Neuron (in vitro differentiated cells): ENCODE data around the gene NPAS2.

ENCODE experiments used
- H2AFZ ChIP-seq: one replicate; pipeline ENCODE4 v1.6.1; 2013; ENCODE audit warnings: low read depth, mild to moderate bottlenecking, inconsistent platforms, low read length, moderate library complexity
- H3K27me3 ChIP-seq: one replicate; pipeline ENCODE4 v1.6.1; 2013; ENCODE audit warnings: low read length; ENCODE audit not compliant: insufficient read depth
- H3K36me3 ChIP-seq: one replicate; pipeline ENCODE4 v1.6.1; 2013; ENCODE audit warnings: low read length; ENCODE audit not compliant: insufficient read depth
- H3K4me1 ChIP-seq: one replicate; pipeline ENCODE4 v1.6.1; 2013; ENCODE audit warnings: low read length; ENCODE audit not compliant: insufficient read depth
- H3K4me3 ChIP-seq: 2 replicates; pipeline ENCODE4 v1.5.1; 2013; ENCODE audit warnings: mild to moderate bottlenecking, low read length, moderate library complexity
- H3K9me3 ChIP-seq: one replicate; pipeline ENCODE4 v1.6.1; 2013; ENCODE audit warnings: low read length

Gene NPAS2

DNA sequence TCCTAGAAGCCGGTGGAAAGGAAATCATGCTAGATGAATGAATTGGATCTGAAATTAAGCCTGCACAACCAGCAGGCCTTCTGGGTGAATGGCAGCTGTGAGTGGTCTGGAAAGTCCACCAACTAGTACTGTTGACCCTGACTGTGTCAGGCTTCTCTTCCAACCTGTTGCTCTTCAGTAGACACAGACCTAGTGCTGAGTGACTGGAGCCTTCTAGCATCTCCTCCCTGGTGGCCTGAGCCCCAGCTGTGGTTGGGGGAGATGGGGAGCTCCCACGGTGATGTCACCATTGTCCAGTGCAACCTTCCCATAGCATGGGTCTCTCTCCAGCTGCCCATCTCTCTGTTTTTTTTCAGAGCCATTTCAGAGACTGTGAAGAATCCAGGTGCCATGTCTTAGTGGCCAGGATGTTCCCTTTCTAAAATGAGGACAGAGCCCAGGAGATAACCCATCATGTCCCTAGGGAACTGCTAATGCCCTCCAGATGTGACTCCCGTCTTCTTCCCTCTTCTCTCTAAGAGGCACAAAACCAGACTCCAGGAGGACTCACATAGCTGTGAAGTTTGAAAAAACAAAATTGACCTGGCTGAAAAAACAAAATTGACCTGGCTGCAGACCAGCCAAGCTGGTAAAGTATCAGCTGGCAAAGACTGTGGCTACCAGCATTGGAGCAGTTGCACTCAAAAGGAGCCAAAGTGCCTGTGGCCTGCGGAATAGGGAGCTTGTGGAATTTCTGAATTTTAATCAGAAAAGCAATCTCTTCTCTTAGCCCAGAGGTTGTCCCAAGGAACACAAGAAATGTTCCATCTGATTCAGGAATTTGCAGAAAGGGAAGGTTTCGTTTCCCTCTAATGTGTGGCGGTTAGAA lies 114.8 kb downstream of the NPAS2 start:
- Histone ChIP-seq H2AFZ (no peak overlapping the region), H3K4me3 (no peak overlapping the region), H3K4me1 (no peaks in the 10 kb centered on the region), H3K27me3 (peaks cover 4% of the 10 kb centered on the region), H3K36me3 (no peaks in the 10 kb centered on the region), H3K9me3 (no peaks in the 10 kb centered on the region)

DNA sequence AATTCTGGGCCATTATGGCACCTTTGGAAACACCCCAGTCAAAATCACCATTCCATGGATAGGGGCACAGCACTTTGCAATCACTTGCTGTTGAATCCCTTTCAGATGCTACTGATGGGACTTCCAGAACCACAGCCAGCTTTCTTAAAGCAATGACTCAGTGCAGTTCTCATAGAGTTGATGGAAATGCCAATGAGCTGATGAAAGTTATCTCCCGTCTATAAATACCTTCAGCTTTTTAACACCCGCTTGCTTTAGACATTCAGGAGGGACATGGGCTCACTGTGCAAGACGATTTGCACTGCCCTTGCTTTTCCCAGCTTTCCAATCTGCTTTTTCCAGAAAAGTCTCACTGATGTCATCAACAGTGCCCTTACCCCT lies 115.4 kb downstream of the NPAS2 start:
- Histone ChIP-seq H3K4me1 (no peaks in the 10 kb centered on the region), H3K4me3 (no peak overlapping the region), H2AFZ (no peak overlapping the region), H3K27me3 (peaks cover 4% of the 10 kb centered on the region), H3K36me3 (no peaks in the 10 kb centered on the region), H3K9me3 (no peaks in the 10 kb centered on the region)

DNA sequence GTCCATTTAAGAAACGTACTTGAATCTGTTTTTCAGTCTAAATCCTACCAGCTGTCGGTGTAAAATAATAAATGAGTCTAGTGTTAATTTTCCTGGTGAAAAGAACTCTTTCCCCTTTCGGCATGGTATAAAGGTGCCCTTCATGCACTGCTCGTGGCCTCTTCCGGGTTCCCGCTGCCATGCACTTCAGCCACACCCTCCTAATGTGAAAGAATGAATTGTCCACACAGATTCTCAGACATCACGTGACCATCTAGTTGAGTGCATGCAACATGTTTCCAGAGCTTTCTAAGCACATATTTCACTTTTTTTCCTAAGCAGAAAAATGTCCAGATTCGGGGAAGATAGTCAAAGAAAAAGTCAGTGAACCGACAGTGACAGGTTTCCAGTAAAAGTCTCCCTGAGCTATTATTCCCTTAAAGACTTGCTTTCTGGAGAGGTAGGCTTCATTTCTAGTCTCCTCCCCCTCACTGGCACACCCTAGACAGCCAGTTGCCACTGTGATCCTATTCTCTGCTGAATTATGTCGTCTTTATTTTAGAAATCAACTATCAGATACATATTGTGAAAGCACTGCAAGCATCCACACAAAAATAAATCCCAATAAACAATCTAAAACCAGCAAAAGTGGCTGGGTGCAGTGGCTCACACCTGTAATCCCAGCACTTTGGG lies 116.3 kb downstream of the NPAS2 start:
- Histone ChIP-seq H3K27me3 (peaks cover 4% of the 10 kb centered on the region), H3K36me3 (no peaks in the 10 kb centered on the region), H3K4me3 (no peak overlapping the region)

DNA sequence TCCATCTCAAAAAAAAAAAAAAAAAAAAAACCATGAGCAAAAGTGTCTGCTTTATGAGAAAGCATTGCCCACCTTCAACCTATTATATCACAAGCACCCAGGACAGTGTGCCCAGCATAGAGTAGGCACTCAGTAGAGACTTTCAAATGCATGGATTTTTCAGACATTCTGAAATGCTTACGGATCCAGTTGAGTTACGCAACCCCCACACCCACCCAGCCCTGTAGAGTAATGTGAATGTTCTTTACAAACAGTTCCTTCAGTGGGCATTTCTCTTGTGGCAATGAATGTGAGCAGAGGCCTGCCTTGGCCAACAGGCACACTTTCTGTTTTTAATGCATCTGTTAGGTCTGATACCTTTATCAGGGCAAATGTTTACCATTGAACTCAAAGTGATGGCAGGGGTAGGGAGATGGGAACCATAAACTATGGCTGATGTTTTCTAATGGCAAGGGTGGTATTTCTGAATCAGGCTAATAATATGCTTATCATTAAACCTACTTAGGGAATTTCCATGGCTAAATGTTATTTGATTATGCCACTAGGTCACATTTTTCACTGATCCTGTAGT lies 117.1 kb downstream of the NPAS2 start:
- Histone ChIP-seq H2AFZ (no peak overlapping the region), H3K4me1 (no peaks in the 10 kb centered on the region), H3K27me3 (peaks cover 4% of the 10 kb centered on the region), H3K4me3 (no peak overlapping the region), H3K36me3 (no peaks in the 10 kb centered on the region), H3K9me3 (no peaks in the 10 kb centered on the region)

More for the DNA sequence above, 116.3 kb downstream of the NPAS2 start:
- Histone ChIP-seq H2AFZ (no peak overlapping the region), H3K4me1 (no peaks in the 10 kb centered on the region), H3K9me3 (no peaks in the 10 kb centered on the region)

DNA sequence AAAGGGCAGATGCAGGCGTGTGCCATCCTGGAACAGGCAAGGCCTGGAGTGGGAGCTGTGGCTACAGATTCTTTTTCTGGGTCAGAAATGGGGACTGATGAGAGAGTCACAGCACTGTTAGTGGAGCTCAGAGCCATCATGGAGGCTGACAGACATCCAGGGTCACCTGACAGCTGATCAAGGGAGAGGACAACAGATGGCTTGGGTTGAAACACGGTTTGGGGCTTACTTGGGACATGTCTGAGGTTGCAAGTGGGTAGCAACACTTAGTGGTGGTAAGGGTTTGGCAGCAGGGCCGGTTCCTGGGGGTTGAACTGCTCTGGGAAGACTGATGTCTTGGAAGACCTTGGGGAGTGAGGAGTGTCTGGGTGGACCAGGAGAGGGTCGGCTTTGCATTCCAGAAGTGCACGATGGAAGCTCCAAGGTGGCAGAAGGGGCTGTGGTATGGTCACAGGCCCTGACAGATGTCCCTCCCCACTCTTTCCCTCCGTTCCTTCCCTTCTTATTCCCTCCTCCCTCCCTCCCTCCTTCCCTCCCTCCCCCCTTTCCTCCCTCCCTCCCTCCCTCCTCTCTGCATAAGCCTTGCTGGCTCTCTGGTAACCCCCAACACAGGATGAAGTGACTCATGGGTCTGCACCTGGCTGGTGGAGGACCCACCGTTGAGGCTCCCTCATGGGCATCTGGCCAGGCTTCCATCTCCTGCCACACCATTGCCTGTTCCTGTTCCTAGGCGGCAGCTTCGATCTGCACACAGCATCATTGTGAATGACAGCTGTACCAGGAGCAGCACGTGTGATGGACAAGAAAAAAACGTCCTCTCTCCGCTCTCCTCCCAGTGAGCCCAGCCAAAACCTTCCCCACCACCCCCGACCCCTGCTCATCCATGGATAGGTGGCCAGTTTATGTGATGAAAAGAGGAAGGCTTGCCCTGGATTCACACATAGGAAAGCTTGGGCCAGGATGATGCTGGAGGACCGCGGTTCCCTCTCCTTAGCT lies 118.4 kb downstream of the NPAS2 start:
- Histone ChIP-seq H3K9me3 (no peaks in the 10 kb centered on the region), H3K27me3 (peaks cover 4% of the 10 kb centered on the region), H3K4me3 (no peak overlapping the region), H3K36me3 (no peaks in the 10 kb centered on the region), H3K4me1 (no peaks in the 10 kb centered on the region), H2AFZ (no peak overlapping the region)

DNA sequence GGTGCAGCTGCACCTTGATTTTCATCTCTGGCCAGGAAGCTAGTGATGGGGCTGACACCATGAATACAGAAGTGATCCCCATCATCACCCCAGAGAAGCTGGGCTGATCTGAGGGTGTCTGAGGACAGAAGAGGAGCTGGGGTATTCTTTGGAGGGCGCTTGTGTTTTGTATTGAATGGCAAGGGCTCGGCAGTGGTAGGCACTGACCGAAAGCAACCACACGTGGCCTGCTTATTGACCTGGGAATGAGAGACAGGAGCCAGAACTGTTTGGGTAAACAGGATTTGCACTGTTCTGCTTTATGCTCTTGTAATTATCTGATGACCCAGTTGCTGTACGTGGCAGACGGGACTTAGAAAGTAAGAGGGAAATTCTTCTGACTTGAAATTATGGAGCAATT lies 119.5 kb downstream of the NPAS2 start:
- H3K4me3 ChIP-seq: no peak overlapping the region
- H3K4me1 ChIP-seq: no peaks in the 10 kb centered on the region
- no peaks in the 10 kb centered on the region for H3K36me3 ChIP-seq
- H3K9me3 ChIP-seq: no peaks in the 10 kb centered on the region
- no peak overlapping the region for H2AFZ ChIP-seq
- H3K27me3 ChIP-seq: peaks cover 4% of the 10 kb centered on the region

DNA sequence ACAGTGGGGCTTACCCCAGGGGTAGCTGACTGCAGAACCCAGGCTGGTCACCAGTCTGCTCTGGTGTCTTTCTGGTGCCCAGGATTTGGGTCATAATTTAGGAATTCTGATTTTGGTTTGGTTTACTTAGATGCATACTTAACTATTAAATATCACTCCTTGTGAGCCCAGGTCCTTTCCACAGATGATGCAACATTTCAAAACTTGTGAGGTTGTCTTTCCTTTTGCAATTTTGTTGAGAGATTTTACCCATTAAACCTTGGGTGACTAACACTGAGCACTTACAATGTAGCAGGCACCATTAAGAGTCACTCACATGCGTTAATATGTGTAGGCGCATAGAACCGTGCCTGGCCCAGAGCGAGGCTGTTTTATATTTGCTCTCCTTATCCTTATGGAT lies 120.3 kb downstream of the NPAS2 start:
- no peak overlapping the region for H3K4me3 ChIP-seq

DNA sequence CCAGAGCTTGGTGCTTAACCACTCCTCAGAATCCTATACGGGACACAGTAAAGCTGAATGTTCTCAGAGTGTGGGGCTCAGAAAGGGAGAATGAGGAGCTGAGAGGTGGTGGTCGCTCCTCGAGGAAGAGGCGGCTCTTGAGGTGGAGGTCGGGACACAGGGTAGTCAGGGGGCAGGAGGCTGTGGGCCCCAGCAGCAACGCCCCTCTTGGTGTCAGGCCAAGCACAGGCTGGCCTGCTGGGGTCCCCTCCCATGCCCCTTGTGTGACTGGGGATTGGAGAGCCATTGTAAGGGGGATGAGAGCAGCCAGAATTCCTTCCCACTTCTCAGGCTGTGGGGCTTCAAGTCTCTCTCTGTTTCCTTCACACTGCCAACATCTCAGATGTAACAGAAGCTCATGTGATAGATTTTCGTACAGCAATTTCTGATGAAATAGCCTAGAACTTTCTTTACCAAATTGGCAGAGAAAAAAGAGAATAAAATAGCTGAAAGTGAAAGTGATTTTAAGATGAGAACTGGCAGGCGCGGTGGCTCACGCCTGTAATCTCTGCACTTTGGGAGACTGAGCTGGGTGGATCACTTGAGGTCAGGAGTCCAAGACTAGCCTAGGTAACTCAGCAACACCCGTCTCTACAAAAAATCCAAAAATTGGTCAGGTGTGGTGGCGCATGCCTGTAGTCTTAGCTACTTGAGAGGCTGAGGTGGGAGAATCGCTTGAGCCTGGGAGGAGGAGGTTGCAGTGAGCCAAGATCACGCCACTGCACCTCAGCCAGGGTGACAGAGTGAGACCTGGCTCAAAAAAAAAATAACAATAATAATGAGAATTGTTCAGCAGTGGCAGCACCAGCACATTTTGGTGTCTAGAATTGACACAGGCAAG lies 121.1 kb downstream of the NPAS2 start:
- H3K4me1 ChIP-seq: no peaks in the 10 kb centered on the region
- no peak overlapping the region for H3K4me3 ChIP-seq
- H3K27me3 ChIP-seq: peaks cover 4% of the 10 kb centered on the region
- H2AFZ ChIP-seq: no peak overlapping the region
- H3K36me3 ChIP-seq: no peaks in the 10 kb centered on the region
- no peaks in the 10 kb centered on the region for H3K9me3 ChIP-seq

More for the DNA sequence above, 120.3 kb downstream of the NPAS2 start:
- Histone ChIP-seq H2AFZ (no peak overlapping the region), H3K9me3 (no peaks in the 10 kb centered on the region), H3K4me1 (no peaks in the 10 kb centered on the region), H3K27me3 (peaks cover 4% of the 10 kb centered on the region), H3K36me3 (no peaks in the 10 kb centered on the region)

DNA sequence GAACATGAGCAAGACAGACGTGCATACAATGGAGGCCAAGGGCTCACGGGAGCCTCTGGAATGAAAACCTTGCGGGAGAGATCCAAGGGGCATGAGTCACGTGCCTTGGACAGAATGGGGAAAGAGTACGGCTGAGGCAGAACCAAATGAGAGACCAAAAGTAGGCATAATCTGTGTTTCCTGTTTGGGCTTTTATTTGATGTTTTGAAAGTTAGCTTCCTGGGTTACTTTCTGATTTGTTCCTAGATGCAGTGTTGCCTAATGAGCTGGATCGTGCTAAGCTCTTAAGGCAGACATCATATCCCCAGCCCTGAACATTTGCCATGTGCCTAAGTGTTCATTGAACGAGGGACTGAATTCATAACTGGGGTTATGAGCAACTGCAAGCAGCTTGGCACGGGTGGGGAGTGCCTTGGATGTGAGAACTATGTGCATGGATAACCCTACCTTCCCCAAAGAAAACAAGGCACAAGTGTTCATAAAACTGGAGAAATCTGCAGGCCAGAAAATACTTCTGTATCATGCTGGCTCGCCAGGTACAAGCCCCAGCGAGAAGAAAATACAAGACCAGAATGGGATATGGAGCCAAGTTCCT lies 121.8 kb downstream of the NPAS2 start:
- Histone ChIP-seq H3K36me3 (no peaks in the 10 kb centered on the region), H3K9me3 (no peaks in the 10 kb centered on the region), H3K4me1 (no peaks in the 10 kb centered on the region), H3K27me3 (peaks cover 4% of the 10 kb centered on the region), H2AFZ (no peak overlapping the region), H3K4me3 (no peak overlapping the region)

DNA sequence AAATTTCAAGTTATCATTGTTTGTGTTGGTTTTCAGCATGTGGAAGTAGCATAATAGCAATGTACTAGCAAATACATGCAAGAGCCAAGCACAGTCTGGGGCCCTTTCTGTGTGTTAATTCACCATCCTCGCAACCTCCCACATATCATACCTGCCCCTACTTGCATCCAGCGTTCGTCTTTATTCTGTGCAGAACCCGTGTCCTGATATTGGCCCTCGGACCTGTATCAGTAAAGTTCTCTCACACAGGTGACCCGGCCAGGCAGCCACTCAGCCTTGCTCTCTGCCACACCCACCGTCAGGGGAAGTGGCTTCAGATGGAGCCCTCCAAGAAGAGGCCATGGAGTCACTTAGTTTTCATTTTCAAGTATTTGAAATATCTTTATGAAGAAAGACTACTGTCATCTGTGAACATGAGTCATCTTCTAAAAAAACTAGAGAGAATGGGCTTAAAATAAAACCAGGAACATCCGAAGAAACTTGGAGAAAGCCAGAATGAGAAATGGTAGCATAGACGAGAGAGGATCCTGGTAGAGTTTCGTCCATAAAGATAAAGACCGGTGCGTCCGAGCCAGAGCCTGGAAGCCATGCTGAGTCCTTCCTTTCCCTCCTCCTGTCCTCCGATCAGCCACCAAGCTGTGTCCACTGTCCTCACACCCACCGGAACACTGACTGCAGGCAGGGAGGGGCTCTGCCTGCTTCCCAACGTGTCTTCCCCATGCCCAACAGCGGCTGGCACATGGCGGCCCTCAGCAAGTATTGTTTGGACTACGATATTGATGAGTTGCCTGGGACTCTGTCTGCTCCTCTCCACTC lies 124.9 kb downstream of the NPAS2 start:
- H3K4me3 ChIP-seq: no peak overlapping the region
- no peaks in the 10 kb centered on the region for H3K9me3 ChIP-seq
- H2AFZ ChIP-seq: no peak overlapping the region
- no peaks in the 10 kb centered on the region for H3K27me3 ChIP-seq
- no peaks in the 10 kb centered on the region for H3K36me3 ChIP-seq
- H3K4me1 ChIP-seq: no peaks in the 10 kb centered on the region

DNA sequence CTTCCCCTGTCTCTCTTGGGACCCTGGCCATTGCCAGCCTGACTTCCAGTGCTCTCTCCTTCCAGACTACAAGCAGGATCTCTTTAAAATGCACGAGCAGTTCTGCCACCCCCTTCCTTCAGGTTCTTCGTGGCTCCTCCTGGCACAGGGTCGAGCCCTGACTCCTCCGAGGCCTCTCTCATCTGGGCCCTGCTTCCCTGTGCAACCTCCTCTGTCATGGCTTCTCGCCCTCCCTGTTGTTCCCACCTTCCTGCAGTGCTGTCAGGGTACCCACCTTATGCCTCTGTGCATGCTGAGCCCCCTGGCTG lies 125.4 kb downstream of the NPAS2 start:
- Histone ChIP-seq H3K9me3 (no peaks in the 10 kb centered on the region), H3K36me3 (no peaks in the 10 kb centered on the region)

More for the DNA sequence above, 125.4 kb downstream of the NPAS2 start:
- H3K4me1 ChIP-seq: no peaks in the 10 kb centered on the region
- no peaks in the 10 kb centered on the region for H3K27me3 ChIP-seq
- no peak overlapping the region for H3K4me3 ChIP-seq
- no peak overlapping the region for H2AFZ ChIP-seq
